Epithelial cell of esophagus (primary cell): ENCODE data around the gene GPRC6A.

Experiments used
- DNase-seq: peaks from one replicate; pipeline ENCODE4 v3.0.0; 2010; ENCODE audit warnings: low read depth
- H3K4me3 ChIP-seq: 2 replicates; pipeline ENCODE4 v1.5.1; 2011; ENCODE audit warnings: mild to moderate bottlenecking, low read length, control low read depth
- CTCF ChIP-seq: IDR thresholded peaks from 2 replicates; pipeline ENCODE4 v1.5.1; 2011; ENCODE audit warnings: low read depth, mild to moderate bottlenecking, low read length, control low read depth, inconsistent platforms; ENCODE audit not compliant: insufficient read depth; ENCODE audit errors: missing control alignments

GPRC6A gene

DNA sequence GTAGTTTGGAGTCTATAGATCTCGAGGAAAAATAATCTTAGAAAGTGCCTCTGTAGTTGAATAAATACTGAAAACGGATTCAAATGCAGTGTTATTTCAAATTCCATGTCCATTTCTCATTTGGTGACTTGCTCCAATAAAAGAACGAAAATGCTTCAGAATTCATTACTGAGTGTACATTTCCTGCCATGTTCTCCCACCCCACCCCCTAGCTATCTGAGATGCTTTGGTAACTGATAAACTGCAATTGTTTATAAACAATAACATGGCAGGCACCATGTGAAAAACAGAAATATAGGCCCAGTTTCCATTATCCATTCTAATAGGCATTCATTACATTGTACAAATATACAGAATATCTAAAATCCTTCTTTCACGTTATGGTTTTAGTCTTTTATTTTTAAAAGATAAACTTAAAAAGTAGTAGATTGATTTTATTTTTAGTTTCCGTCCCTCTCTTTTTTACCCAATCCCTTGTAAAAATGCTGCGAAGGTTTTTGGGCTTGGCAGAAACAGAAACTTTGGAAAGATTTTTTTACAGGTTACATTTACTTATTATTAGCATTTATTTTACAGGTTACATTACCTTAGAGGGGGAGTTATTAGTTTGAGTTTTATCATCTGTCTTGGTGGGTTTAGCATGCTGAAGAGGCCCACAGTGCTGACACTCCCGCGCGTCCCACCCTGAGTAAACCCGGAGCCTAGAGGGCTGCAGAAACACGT lies 64.8 kb downstream of the GPRC6A start:
- no peak overlapping the region for H3K4me3 ChIP-seq
- TF ChIP-seq CTCF, result no peak
- no peak for DNase-seq

GRCh38 chr6:116763048-116763447 lies 65.8 kb downstream of the GPRC6A start:
- no peak for TF ChIP-seq CTCF
- H3K4me3 ChIP-seq, result no peak overlapping the region
- DNase-seq, result no peak

DNA sequence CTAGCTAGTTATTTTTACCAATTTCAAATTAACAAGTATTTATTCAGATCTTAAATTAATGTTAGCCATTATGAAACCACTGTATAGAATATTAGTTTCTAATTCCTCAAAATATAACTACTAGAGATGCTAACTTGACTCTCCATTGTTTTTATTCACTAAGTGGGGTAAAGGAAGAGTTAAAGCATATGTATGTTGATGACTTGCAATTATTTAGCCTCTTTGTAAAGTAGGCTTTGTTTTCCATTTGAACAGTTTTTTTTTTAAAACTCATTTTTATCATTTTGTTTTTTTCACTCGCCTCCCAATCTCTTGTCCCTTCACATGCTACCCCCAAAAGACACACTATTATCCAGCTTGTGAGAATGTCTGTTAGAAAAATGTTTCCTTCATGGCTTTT lies 66.6 kb downstream of the GPRC6A start:
- DNase-seq, result no peak
- no peak overlapping the region for H3K4me3 ChIP-seq
- TF ChIP-seq CTCF, result no peak

DNA sequence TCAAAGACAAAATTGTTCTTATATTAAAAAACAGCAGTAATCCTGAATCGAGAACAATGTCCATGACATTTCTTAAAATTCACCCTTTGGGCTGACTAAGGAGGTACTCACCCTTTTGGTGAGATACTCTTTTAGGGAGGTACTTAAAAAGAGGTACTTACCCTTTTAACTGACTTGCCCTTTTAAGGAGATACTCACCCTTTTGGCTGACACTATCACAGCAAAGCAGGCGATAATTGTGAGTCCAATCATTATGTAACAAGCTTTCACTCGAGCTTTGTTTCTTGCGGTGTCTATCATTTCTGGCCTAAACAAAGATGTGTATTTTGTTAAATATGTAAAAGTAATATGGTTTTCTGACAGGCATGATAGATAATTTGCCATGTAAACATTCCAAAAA lies 67.1 kb downstream of the GPRC6A start:
- TF ChIP-seq CTCF, result no peak
- H3K4me3 ChIP-seq, result no peak overlapping the region
- no peak for DNase-seq

DNA sequence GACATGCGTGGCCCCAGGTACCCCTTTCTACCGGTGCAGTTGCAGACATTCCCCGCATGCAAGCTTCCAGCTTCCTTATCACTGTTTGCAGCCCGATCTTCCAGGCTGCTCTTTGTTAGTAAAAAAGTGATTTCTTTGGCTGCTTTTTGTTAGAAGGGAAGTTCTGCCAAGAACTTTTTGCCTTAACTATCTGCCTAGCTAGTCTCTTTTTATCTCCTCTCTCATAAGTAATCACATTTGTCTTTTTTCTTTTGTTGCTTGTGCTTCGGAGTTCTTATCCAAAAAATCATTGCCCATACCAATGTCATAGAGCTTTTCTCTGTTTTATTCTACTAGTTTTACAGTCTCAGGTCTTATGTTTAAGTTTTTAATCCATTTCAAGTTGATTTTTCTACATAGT lies 83.7 kb downstream of the GPRC6A start:
- no peak for DNase-seq
- TF ChIP-seq CTCF, result no peak
- H3K4me3 ChIP-seq, result no peak overlapping the region
